GM10266 (cell line): ENCODE measurements around the gene PRSS33.

Experiments used
- DNase-seq: peaks from one replicate; pipeline ENCODE4 v3.0.0; 2012; ENCODE audit errors: extremely low spot score
- CTCF ChIP-seq: IDR thresholded peaks from 2 replicates; pipeline ENCODE4 v1.5.1; 2012; ENCODE audit warnings: mild to moderate bottlenecking, low read depth; ENCODE audit not compliant: control insufficient read depth, insufficient read depth; ENCODE audit errors: missing control alignments

Gene PRSS33

GRCh38 chr16:2792940-2793339 lies 5.6 kb upstream of the PRSS33 start:
- TF ChIP-seq CTCF = no peak
- DNase-seq = no peak

- TF ChIP-seq CTCF = no peak
- no peak for DNase-seq
Observed at GRCh38 chr16:2791174-2791573, 3.8 kb upstream of the PRSS33 start.

GRCh38 chr16:2790631-2791030 lies 3.3 kb upstream of the PRSS33 start:
- no peak for TF ChIP-seq CTCF
- DNase-seq = no peak

- DNase-seq = no peak
- TF ChIP-seq CTCF = no peak
Observed at GRCh38 chr16:2787961-2788360, 601 bp upstream of the PRSS33 start.

GRCh38 chr16:2786826-2787151 lies 571 bp downstream of the PRSS33 start:
- no peak for DNase-seq
- no peak for TF ChIP-seq CTCF

GRCh38 chr16:2786061-2786825 lies 1.1 kb downstream of the PRSS33 start:
- no peak for TF ChIP-seq CTCF
- no peak for DNase-seq

- no peak for DNase-seq
Observed at GRCh38 chr16:2785101-2785991, 2.0 kb downstream of the PRSS33 start.

More at GRCh38 chr16:2785101-2785991, 2.0 kb downstream of the PRSS33 start:
- TF ChIP-seq CTCF = no peak
